ENCODE data around the gene POLR2E. TPM values are rescaled to one million over a fixed set of nuclear protein-coding genes. Genes with fewer than 3 reads are reported as not detected.

Gene POLR2E
- polyA plus RNA-seq, 1 donor from 2014 or later: 237 TPM

GRCh38 chr19:1102407-1103131, 7.4 kb upstream of the POLR2E start:
- peak overlapping the region; percentile 76 to 92 (median 80) for H3K4me3 Mint-ChIP-seq
- no peaks in the 10 kb centered on the region for H3K36me3 Mint-ChIP-seq
- peaks cover 20 to 26% (median 25%) of the 10 kb centered on the region in 3 donors for H3K4me1 Mint-ChIP-seq
- no peaks in the 10 kb centered on the region for H3K27me3 Mint-ChIP-seq
- peak overlapping the region; percentile 94 to 97 (median 96) for H3K27ac Mint-ChIP-seq
- H3K9me3 Mint-ChIP-seq: peaks cover 0 to 2% (median 0%) of the 10 kb centered on the region in 3 donors

GRCh38 chr19:1101337-1101698, 6.1 kb upstream of the POLR2E start:
- H3K27ac Mint-ChIP-seq: peak overlapping the region in 2 of 3 donors; percentile 7 to 97
- H3K4me1 Mint-ChIP-seq: peaks cover 20 to 23% (median 22%) of the 10 kb centered on the region in 3 donors
- peak overlapping the region in 3 of 4 donors; percentile 23 to 78 (median 76) for H3K4me3 Mint-ChIP-seq
- H3K36me3 Mint-ChIP-seq: no peaks in the 10 kb centered on the region
- no peaks in the 10 kb centered on the region for H3K27me3 Mint-ChIP-seq
- peaks cover 0 to 2% (median 0%) of the 10 kb centered on the region in 3 donors for H3K9me3 Mint-ChIP-seq

GRCh38 chr19:1098177-1099051, 3.2 kb upstream of the POLR2E start:
- peaks cover 0 to 2% (median 0%) of the 10 kb centered on the region in 3 donors for H3K9me3 Mint-ChIP-seq
- H3K4me1 Mint-ChIP-seq: peaks cover 24 to 34% (median 28%) of the 10 kb centered on the region in 3 donors
- no peaks in the 10 kb centered on the region for H3K36me3 Mint-ChIP-seq
- H3K27ac Mint-ChIP-seq: peak overlapping the region in 1 of 3 donors; percentile 68
- H3K4me3 Mint-ChIP-seq: peak overlapping the region in 1 of 4 donors; percentile 67
- H3K27me3 Mint-ChIP-seq: peaks cover 1% of the 10 kb centered on the region

- Mint-ChIP-seq H3K36me3 (no peaks in the 10 kb centered on the region), H3K27ac (peak overlapping the region in 1 of 3 donors; percentile 68), H3K27me3 (peaks cover 1% of the 10 kb centered on the region), H3K9me3 (peaks cover 0 to 2% (median 0%) of the 10 kb centered on the region in 3 donors), H3K4me1 (peaks cover 20 to 31% (median 25%) of the 10 kb centered on the region in 3 donors), H3K4me3 (peak overlapping the region in 1 of 4 donors; percentile 67)
These were observed 2.6 kb upstream of the POLR2E start for GRCh38 chr19:1097810-1098176.

GRCh38 chr19:1094655-1094977, 559 bp downstream of the POLR2E start:
- Mint-ChIP-seq H3K36me3 (no peaks in the 10 kb centered on the region), H3K9me3 (no peaks in the 10 kb centered on the region), H3K4me1 (peaks cover 9 to 17% (median 12%) of the 10 kb centered on the region in 3 donors), H3K27me3 (peaks cover 1% of the 10 kb centered on the region), H3K4me3 (peak overlapping the region; percentile 91 to 98 (median 94)), H3K27ac (peak overlapping the region in 2 of 3 donors; percentile 88 to 89)

- peak overlapping the region; percentile 46 to 89 (median 87) for H3K27ac Mint-ChIP-seq
- H3K27me3 Mint-ChIP-seq: peaks cover 1% of the 10 kb centered on the region
- no peaks in the 10 kb centered on the region for H3K9me3 Mint-ChIP-seq
- H3K4me3 Mint-ChIP-seq: peak overlapping the region; percentile 91 to 98 (median 94)
- peaks cover 9 to 18% (median 9%) of the 10 kb centered on the region in 3 donors for H3K4me1 Mint-ChIP-seq
- H3K36me3 Mint-ChIP-seq: no peaks in the 10 kb centered on the region
These were observed 1.2 kb downstream of the POLR2E start for GRCh38 chr19:1093811-1094553.

GRCh38 chr19:1093330-1093729, 1.8 kb downstream of the POLR2E start:
- peaks cover 6 to 18% (median 10%) of the 10 kb centered on the region in 3 donors for H3K4me1 Mint-ChIP-seq
- H3K27me3 Mint-ChIP-seq: peaks cover 1% of the 10 kb centered on the region
- no peaks in the 10 kb centered on the region for H3K36me3 Mint-ChIP-seq
- H3K27ac Mint-ChIP-seq: peak overlapping the region; percentile 46 to 87 (median 79)
- H3K9me3 Mint-ChIP-seq: no peaks in the 10 kb centered on the region
- peak overlapping the region; percentile 91 to 98 (median 94) for H3K4me3 Mint-ChIP-seq

- peak overlapping the region in 1 of 4 donors; percentile 65 for H3K4me3 Mint-ChIP-seq
- H3K36me3 Mint-ChIP-seq: no peaks in the 10 kb centered on the region
- no peaks in the 10 kb centered on the region for H3K9me3 Mint-ChIP-seq
- H3K27ac Mint-ChIP-seq: peak overlapping the region in 1 of 3 donors; percentile 79
- peaks cover 13 to 27% (median 17%) of the 10 kb centered on the region in 3 donors for H3K4me1 Mint-ChIP-seq
- H3K27me3 Mint-ChIP-seq: peaks cover 1% of the 10 kb centered on the region
These were observed 3.5 kb downstream of the POLR2E start for GRCh38 chr19:1091544-1092175.

GRCh38 chr19:1090731-1091543, 4.2 kb downstream of the POLR2E start:
- H3K4me1 Mint-ChIP-seq: peaks cover 13 to 27% (median 17%) of the 10 kb centered on the region in 3 donors
- H3K9me3 Mint-ChIP-seq: no peaks in the 10 kb centered on the region
- H3K4me3 Mint-ChIP-seq: peak overlapping the region in 1 of 4 donors; percentile 27
- no peaks in the 10 kb centered on the region for H3K36me3 Mint-ChIP-seq
- peak overlapping the region in 2 of 3 donors; percentile 46 to 86 for H3K27ac Mint-ChIP-seq
- peaks cover 1% of the 10 kb centered on the region for H3K27me3 Mint-ChIP-seq

- Mint-ChIP-seq H3K4me1 (peaks cover 10 to 24% (median 17%) of the 10 kb centered on the region in 3 donors), H3K4me3 (peak overlapping the region in 1 of 4 donors; percentile 27), H3K27me3 (no peaks in the 10 kb centered on the region)
These were observed 5.3 kb downstream of the POLR2E start for GRCh38 chr19:1089891-1090290.

GRCh38 chr19:1089126-1089771, 5.9 kb downstream of the POLR2E start:
- H3K27me3 Mint-ChIP-seq: no peaks in the 10 kb centered on the region
- H3K4me1 Mint-ChIP-seq: peaks cover 14 to 26% (median 20%) of the 10 kb centered on the region in 3 donors
- H3K27ac Mint-ChIP-seq: peak overlapping the region in 2 of 3 donors; percentile 23 to 86
- H3K9me3 Mint-ChIP-seq: no peaks in the 10 kb centered on the region
- H3K36me3 Mint-ChIP-seq: no peaks in the 10 kb centered on the region
- H3K4me3 Mint-ChIP-seq: no peak overlapping the region

More at GRCh38 chr19:1089891-1090290, 5.3 kb downstream of the POLR2E start:
- no peaks in the 10 kb centered on the region for H3K36me3 Mint-ChIP-seq
- no peaks in the 10 kb centered on the region for H3K9me3 Mint-ChIP-seq
- H3K27ac Mint-ChIP-seq: peak overlapping the region in 2 of 3 donors; percentile 23 to 86

GRCh38 chr19:1088416-1089010, 6.7 kb downstream of the POLR2E start:
- no peaks in the 10 kb centered on the region for H3K36me3 Mint-ChIP-seq
- H3K4me3 Mint-ChIP-seq: peak overlapping the region in 1 of 4 donors; percentile 84
- no peaks in the 10 kb centered on the region for H3K27me3 Mint-ChIP-seq
- H3K27ac Mint-ChIP-seq: peak overlapping the region; percentile 22 to 96 (median 93)
- peaks cover 18 to 21% (median 20%) of the 10 kb centered on the region in 3 donors for H3K4me1 Mint-ChIP-seq
- no peaks in the 10 kb centered on the region for H3K9me3 Mint-ChIP-seq

Data from IgD-negative memory B cell (primary cell).